Right kidney (tissue), 1 donor: ENCODE measurements around the gene JMJD6.
A peak's percentile ranks its signal among the peaks of the same experiment; 100 is the strongest.

Experiments used
- DNase-seq: peaks from one replicate; pipeline ENCODE4 v3.0.0-alpha.2; 2016

The JMJD6 gene

DNA sequence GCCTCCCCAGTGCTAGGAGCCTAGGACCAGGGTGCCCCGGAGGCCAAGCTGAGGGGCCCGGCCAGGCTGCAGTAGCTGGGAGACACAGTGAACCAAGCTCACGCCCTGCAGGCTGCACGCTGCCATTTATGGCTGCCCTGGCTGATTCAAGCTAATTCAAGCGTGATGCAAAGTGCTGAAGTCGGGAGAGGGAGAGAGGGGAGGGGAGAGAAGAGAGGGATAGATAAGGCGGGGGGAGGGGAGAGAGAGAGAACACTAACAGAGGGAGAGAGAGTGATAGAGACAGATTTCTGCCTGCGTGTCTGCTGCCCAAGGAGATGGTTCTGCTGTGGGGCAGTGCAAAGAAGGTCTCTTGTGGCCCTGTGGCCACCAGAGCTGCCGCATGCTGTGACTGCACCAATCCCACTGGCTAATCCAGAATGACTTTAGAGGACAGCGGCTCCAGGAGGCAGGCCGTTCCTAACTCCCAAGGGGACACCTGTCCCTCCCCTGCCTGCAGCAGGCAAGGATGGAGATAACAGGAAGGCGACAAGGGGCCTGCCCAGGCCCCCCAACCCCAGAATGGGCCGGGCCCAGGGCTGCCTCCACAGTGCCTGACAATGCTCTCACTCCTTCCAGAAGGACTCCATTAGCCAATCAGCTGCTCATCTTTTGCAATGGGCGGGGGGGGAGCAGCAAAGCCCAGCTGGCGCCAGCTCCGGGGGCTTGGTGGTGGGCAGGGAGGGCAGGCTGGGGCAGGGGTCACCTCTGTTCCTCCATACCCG lies 28.5 kb downstream of the JMJD6 start:
- peak; percentile 63 for DNase-seq

DNA sequence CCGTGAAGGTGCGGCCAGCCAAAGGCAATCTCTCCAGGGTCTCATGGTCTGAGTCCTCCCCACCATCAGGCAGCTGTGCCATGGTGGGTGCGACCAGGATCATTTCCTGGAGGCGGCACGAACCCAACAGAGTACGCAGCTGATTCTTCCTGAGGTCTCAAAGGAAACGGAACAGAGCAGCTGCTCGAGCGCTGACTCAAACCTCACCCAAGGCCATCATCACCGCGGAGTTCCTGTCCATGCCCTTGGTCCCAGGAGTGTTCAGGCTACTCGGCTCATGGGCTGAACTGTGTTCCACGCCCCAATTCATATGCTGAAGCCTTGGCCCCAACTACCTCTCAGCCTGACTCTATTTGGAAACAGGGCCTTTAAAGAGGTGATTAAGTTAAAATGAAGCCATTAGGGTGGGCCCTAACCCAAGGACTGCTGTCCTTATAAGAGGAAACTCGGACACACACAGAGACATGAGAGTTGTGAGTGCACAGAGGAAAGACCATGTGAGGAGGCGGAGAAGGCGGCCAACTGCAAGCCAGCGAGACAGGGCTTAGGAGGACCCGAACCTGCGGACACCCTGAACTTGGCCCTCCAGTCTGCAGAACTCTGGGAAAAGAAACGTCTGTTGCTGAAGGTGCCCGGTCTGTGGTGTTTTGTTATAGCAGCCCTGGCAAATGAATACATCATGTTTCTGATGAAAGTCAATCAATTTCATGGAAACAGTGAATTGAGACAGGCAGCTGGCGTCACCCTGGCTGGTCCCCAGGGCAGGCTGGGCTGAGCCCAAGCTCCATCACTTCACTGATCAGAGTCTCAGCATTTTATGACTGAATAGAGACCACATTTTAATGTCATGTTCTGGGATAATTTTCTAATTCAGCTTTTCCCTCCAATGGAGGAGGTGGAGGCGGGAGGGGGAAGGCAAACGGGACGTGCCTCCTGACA lies 29.4 kb downstream of the JMJD6 start:
- DNase-seq, result no peak

DNA sequence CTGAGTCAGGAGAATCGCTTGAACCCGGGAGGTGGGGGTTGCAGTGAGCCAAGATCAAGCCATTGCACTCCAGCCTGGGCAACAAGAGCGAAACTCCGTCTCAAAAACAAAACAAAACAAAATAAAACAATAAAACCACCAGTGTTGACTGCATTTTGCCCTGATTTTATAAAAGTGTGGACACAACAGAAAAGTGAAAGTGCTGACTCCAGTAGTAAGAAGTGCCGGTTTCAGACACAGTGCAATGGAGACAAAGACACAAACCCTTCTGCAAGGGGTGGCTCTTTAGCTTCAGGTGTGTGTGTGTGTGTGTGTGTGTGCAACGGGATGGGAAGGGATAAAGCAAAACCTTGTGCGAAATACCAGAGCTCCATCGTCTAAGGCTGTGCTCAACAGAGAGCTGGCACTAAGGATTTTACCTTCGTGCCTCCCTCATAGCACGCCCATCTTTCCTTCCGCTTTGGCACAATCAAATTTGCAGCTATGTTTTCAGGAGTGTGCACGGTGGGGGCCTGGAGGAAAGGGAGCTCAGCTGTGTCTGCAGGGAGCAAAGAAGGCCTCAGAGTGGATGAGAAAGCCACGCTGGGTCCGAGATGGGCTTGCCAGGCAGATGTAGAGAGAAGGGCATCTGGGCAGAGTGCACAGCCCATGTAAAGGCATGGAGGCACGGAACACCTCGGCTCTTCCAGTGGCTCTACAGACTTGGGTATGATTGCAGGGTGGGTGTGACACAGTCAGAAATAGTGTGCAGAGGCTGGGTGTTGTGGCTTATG lies 31.2 kb downstream of the JMJD6 start:
- DNase-seq, result no peak

DNA sequence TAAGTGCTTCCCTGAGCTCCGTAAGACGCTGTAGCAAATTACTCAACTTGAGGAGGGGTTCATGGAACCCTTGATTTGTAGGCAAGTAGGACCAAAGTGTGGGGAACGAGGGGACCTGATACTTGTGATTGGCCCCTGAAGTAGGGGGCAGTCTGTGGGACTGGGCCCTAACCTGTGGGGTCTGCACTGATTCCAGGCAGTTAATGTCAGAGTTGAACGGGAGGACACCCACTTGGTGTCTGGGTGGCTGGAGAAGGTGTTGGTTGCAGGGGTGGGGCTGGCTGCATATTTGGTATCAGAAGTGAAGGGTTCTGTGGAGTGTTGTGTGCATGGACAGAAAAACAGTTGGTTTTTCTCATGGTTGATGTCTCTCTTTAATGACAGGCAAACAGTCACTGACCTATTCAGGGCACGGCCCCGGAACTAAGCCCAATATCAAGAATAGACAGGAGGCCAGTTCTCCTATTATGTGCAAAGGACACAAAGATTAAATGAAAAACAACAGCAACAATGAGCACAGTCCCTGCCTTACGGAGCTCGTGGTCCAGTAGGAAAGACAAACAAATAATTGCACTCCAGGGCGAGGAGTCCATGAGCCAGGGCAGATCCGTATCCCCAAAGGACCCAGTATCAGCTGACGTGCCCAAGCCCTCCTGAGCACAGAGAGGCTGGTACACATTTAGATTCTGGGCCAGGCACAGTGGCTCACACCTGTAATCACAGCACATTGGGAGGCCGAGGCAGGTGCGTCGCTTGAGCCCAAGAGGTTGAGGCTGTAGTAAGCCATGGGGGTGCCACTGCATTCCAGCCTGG lies 34.8 kb downstream of the JMJD6 start:
- DNase-seq, result no peak

- DNase-seq, result no peak
Measured at GRCh38 chr17:76690596-76691280, 35.7 kb downstream of the JMJD6 start.

- no peak for DNase-seq
Measured at GRCh38 chr17:76689859-76690258, 36.5 kb downstream of the JMJD6 start.

DNA sequence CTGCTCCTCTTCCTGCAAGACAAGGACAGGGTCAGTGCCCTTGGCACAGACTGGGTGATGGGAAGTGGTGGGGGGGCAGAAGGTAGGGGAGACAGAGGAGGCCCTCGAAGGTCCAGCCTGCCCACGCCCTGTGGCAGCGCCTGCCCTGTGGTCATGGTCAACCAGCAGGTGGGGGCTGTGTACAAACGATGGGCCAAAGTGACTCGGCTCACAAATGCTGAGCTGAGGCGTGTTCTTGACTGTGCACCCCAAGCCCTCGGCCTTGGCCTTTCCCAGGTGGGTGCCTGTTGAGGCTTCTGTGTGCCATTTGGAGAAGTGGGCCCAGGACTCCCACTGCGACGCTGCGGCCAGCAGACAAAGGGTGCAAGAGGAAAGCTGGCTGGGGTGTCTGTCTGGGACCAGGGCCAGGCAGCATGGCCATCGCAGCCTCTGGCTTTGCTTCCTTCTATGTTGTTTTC lies 38.2 kb downstream of the JMJD6 start:
- no peak for DNase-seq

DNA sequence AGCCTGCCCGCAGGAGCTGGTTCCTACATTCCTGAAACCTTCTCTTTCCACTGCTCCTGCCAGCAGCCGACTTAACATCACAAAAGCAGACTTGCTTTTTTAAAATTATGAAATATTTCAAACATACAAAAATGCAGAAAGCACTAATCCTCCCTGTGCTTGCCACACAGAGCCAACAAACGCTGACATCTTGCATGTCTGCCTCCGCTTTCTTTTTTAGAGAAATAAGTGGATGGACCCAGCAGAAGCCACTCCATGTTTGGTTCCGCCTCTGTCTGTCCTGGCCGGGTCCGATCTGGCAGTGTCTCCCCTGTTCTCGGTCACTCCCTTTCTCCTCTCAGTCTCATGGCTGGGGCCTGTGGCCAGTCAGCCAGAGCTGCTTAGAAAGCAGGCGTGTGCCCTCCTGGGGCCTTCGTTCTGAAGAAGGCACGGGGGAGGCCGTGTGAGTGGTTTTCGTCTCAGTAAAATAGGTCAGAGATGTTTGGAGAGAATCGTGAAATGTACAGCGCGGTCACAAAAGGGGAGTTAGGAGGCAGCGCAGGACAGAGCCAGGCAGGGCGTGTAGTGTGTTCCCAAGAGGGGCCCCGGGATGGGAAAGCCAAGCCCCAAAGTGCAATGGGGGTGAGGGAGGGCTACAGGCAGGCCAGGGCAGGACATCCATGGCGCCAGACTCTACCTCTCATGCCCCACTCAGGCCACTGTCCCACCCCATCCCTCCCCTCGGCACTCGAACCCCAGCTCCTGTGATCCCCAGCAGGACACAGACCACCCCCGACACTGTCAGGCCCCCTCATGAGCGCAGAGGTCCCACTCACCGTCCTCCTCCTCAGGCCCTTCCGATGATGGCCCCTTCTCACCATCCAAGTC lies 38.9 kb downstream of the JMJD6 start:
- no peak for DNase-seq

DNA sequence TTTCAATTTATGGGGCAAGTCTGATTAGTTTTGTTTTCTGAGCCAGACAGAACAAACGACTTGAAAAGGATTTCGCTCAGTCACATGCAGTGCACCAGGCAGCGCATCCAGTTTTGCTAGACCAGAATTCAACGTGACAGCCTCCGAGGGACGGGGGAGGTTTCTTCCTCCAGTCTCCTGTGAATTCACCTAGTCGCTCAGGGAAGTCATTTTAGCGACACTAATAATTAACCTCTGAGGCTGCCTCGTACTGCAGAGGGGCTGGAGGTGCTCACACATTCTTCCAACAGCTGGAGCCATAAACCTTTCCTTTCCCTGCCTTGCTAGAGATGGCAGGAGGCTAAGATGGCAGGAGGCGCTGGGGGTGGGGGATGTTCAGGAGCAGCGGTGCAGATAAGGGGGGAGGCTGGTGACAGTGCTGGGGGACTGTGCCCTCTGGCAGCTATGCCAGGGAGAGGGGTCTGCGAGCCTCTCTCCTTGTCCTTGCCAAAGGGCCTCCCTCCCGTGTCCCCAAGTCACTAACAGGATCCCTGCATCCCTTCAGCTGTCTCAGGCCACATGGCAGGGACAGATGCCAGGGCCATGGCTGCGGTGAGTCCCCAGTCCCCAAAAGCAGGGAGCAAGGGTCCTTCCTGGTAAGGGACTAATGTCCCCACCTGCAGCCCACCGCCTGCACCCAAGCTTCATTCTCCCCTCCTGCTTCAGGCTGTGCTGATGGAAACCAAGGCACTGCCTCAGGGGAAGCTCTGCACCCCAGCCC lies 39.7 kb downstream of the JMJD6 start:
- DNase-seq, result peak; percentile 55

DNA sequence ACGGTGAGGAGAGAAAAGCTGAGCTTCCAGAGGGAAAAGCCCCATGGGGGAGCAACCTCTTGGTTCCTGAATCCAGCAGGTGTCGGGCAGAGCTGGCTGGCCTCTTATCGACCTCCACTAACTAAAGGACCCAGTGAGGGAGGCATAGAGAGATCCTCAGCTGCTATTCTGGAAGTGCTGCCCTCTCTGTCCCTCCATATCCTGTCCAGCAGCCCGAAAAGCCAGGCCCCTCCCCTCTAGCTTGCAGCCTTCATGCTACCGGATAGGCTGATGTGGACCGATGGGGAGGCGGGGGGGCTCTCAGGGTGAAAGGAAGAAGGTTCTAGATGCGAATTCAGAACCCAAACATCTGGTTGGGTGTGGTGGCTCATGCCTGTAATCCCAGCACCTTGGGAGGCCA lies 40.6 kb downstream of the JMJD6 start:
- DNase-seq, result no peak

DNA sequence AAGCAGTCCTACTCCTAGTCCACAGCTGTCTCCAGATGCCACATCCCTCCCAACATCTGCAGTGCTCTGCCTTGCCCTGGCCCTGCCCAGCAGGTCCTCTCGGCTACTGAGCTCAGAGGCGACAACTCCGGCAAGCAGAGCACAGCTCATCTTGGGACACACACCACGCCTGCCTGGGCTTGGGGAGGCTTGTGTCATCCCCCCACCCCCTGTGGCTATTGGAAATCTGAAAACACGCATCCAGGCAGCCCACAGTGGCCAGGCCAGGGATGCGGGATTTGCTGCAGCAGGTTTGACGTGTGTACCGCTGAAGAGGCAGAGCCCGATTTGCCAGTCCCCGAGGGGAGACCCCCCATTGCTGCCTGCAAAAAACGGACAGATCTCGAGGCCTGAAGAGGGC lies 41.0 kb downstream of the JMJD6 start:
- DNase-seq, result no peak

DNA sequence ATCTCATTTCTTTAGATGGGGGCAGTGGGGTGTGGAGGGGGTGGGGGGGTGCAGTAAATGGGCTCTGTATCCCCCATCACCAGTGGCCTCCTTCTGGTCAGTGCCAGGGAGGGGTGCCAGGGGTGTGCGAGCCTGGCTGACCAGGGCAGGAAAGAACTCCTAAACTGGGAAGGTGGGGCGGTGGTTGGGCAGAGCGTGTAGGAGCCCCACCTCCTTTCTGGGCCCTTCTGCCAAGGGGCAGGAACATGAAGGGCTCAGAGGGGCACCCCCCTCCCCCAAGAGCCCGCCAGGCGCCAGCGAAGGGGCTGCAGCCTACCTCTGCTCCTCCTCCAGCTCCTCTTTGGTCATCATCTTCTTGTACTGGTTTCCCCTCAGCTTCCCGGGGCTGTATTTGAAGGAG lies 41.6 kb downstream of the JMJD6 start:
- no peak for DNase-seq

GRCh38 chr17:76683921-76684745 lies 42.3 kb downstream of the JMJD6 start:
- DNase-seq, result no peak

- no peak for DNase-seq
Measured at GRCh38 chr17:76683011-76683755, 43.2 kb downstream of the JMJD6 start.

- DNase-seq, result no peak
Measured at GRCh38 chr17:76682296-76682695, 44.1 kb downstream of the JMJD6 start.

DNA sequence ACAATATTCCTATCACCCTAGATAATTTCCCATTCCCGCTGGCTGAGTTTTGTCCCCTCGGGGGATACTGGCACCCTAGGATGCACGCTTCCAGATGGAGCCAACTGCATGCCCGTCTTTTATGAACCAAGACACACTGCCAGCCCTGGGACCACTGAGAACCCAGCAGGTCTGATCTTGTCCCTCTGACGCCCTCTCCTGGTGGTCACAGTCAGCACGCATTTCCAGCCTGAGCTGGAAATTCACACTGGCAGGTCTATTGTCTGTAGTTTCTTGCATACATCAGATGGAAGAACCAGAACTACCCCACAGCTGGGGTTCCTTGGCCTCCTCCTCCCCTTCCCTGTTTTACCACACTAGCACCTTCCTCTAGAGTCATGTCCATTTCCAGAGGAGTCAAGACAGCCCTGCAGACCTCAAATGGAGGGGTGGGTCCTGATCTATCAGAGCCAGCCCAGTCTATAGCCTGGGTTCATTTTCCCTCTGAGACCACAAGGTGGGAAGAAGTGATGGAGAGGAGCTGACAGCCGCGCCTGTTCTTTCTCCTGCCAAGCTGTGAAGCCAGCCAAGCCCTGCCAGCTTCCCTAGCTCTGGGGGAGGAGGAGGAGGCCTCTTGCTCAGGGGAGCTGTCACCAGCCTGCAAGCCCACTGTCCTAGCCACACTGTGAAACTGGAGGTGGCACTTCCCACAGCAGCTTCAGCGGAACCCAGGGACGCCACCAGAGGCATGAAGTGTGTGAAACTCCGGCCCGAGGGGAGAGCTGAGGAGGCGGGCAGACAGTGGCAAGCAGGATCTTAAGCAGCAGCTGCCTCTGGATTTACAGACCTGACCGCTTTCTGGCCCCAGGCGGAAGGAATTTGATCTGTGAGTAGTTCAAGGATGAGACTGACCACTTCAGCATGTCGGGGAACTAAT lies 44.9 kb downstream of the JMJD6 start:
- peak; percentile 62 for DNase-seq

- no peak for DNase-seq
Measured at GRCh38 chr17:76679239-76679638, 47.2 kb downstream of the JMJD6 start.
